HG03442 (cell line): ENCODE measurements around the gene SLC25A29.

Experiments
- ATAC-seq: cut with Tn5 transposase; IDR thresholded peaks from one replicate; pipeline ENCODE4 v1.9.1; 2021; ENCODE audit warnings: mild to moderate bottlenecking, moderate library complexity; ENCODE audit not compliant: unreplicated experiment

SLC25A29 gene

GRCh38 chr14:100282766-100283419 is 23.4 kb downstream of the SLC25A29 start:
- no peak for ATAC-seq

GRCh38 chr14:100282083-100282350 is 24.2 kb downstream of the SLC25A29 start:
- no peak for ATAC-seq

GRCh38 chr14:100281286-100282082 is 24.8 kb downstream of the SLC25A29 start:
- no peak for ATAC-seq

GRCh38 chr14:100279563-100279962 is 26.7 kb downstream of the SLC25A29 start:
- no peak for ATAC-seq

GRCh38 chr14:100279133-100279532 is 27.1 kb downstream of the SLC25A29 start:
- ATAC-seq: no peak

GRCh38 chr14:100278702-100279101 is 27.5 kb downstream of the SLC25A29 start:
- ATAC-seq: no peak

GRCh38 chr14:100275214-100275613 is 31.0 kb downstream of the SLC25A29 start:
- ATAC-seq: no peak

- no peak for ATAC-seq
Observed at GRCh38 chr14:100274250-100274649, 32.0 kb downstream of the SLC25A29 start.

- ATAC-seq: no peak
Observed at GRCh38 chr14:100271247-100271939, 34.9 kb downstream of the SLC25A29 start.

- no peak for ATAC-seq
Observed at GRCh38 chr14:100268591-100269207, 37.5 kb downstream of the SLC25A29 start.

- no peak for ATAC-seq
Observed at GRCh38 chr14:100267990-100268389, 38.3 kb downstream of the SLC25A29 start.

GRCh38 chr14:100263141-100263540 is 43.1 kb downstream of the SLC25A29 start:
- no peak for ATAC-seq

- no peak for ATAC-seq
Observed at GRCh38 chr14:100262545-100262944, 43.7 kb downstream of the SLC25A29 start.

GRCh38 chr14:100261621-100262020 is 44.6 kb downstream of the SLC25A29 start:
- no peak for ATAC-seq

GRCh38 chr14:100256339-100256895 is 49.8 kb downstream of the SLC25A29 start:
- ATAC-seq: peak; percentile 49

GRCh38 chr14:100252684-100253083 is 53.6 kb downstream of the SLC25A29 start:
- ATAC-seq: no peak

GRCh38 chr14:100250732-100251465 is 55.3 kb downstream of the SLC25A29 start:
- no peak for ATAC-seq

GRCh38 chr14:100246809-100247428 is 59.3 kb downstream of the SLC25A29 start:
- ATAC-seq: no peak

- ATAC-seq: no peak
Observed at GRCh38 chr14:100243020-100243419, 63.2 kb downstream of the SLC25A29 start.

- no peak for ATAC-seq
Observed at GRCh38 chr14:100241279-100241678, 65.0 kb downstream of the SLC25A29 start.
